KG1 (cell line): ENCODE results near the gene COX10.
"Not testable (repeated sequence)": the region's sequence is repeated elsewhere in the genome, so short reads cannot be mapped to it uniquely, and the experiment has no call there.

Experiments used
- DNase-seq: peaks from one replicate; lab custom pipeline; 2025; lab: John Stamatoyannopoulos, UW

The COX10 gene

DNA sequence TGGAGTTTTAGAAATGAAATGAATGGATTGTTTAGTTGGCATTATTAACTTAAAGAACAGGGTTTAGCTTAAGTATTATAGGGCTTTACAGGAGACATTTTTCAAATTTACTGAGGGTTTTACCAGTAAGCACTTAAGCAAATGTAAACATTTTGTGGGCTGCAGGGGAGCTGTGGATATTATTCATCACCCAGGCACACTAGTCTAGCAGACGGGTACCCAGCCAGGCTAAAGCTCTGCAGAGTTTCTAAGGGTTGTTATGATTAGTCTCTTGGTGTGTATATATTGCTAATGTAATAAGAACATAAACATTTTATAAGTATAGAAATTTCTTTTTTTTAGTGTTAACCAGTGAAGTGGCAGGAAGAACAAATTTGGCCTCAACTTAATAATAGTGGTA lies 110.6 kb downstream of the COX10 start:
- not testable (repeated sequence) for DNase-seq

DNA sequence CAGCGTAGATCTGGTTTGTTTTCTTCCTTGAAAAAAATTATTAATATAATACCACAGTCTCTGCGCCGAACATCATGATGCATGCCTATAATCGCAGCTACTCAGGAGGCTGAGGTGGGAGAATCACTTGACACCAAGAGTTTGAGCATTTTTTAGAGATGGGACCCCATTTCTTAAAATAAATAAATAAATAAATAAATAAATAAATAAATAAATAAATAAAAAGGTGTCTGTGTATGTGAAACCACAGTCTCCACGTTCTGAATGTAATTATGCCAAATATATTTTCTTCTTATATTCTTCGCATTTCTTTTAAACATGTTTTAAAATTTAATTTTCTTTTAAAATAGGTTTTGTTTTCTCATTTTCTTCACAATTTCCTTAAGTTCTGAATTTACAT lies 112.8 kb downstream of the COX10 start:
- DNase-seq: not testable (repeated sequence)

DNA sequence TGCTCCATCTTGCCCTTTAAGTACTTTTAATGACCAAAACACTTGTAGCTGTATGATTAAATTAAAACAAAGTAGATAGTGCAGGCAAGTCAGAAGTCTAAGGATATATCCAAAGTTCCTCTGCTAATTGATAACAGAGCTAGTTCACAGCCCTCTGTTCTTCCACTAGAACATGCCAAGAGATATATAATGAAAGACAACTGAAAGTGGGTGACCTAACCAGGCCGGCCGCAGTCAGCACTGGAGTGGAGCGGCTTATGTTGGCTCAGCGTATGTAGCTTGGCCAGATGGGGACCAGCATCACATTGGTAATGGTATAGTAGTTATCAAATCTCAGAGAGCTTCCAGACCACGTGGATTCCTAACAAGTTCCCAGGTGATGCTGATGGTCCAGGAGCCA lies 115.2 kb downstream of the COX10 start:
- not testable (repeated sequence) for DNase-seq

DNA sequence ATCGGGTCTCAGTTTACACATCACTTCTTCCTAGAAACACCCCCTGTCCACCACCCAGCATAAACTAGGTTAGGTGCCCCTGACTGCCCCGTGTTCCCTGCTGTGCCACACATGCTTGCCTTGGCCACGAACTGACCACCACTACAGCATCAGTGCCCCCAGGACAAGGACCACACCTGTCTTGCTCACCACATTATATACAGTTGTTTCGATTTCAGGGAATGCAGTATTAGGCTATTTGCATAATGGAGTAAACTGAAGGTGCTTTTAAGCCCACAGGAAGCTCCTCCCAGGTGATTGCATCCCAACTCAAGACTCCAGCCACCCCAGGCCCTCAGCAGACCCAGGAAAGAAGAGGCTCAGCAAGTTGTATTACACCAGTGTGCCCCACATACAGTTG lies 117.1 kb downstream of the COX10 start:
- DNase-seq: not testable (repeated sequence)

DNA sequence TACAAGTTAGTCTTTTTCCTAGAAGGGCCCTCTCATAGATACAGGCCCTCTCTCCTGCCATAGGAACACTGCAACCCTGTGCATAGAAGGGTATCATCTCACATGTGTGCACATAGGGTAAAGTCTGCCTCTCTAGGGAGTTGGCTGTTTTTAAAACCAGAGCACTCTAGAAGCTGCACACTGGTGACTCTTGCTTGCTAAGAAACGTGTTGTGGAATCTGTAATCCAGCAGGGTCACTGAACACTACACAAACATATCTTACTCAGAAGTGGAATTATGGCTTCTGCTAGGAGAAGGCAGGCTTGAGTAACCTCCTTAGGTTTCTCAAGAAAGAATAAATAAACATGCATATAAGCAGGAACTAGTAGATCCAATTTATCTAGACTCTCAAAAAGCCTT lies 121.5 kb downstream of the COX10 start:
- DNase-seq: not testable (repeated sequence)

DNA sequence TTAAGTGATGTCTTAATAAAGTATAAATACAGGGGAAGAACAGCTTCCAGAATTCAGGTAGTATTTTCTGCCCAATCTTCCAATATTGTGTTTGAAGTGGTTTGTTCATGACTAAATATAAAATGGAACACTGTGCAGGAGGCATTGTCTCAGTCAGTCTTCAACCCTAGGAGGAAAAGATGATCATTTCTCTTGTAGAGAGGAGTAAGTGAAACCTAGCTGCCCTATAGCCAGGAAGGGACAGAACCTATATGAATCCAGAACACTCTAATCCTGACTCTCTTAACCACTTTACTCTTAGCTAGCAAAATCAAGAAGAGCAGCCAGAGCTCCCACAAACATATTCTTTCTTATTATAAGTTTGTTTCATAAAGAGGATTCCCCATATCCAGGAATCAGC lies 122.2 kb downstream of the COX10 start:
- not testable (repeated sequence) for DNase-seq

DNA sequence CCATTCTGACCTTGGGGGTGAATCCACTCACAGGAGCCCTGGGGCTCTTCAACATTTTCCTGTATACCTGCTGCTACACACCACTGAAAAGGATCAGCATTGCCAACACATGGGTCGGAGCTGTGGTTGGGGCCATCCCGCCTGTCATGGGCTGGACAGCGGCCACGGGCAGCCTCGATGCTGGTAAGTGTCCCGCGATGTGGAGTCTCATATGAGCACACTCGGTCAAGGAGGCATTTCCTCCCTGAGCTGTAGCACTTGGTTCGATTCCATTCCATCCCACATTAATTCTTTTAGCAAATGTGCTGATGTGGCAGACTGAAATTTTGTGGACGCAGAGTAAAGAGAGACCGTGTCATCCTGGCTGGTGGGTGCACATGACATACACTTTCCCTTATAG lies 122.7 kb downstream of the COX10 start:
- not testable (repeated sequence) for DNase-seq

DNA sequence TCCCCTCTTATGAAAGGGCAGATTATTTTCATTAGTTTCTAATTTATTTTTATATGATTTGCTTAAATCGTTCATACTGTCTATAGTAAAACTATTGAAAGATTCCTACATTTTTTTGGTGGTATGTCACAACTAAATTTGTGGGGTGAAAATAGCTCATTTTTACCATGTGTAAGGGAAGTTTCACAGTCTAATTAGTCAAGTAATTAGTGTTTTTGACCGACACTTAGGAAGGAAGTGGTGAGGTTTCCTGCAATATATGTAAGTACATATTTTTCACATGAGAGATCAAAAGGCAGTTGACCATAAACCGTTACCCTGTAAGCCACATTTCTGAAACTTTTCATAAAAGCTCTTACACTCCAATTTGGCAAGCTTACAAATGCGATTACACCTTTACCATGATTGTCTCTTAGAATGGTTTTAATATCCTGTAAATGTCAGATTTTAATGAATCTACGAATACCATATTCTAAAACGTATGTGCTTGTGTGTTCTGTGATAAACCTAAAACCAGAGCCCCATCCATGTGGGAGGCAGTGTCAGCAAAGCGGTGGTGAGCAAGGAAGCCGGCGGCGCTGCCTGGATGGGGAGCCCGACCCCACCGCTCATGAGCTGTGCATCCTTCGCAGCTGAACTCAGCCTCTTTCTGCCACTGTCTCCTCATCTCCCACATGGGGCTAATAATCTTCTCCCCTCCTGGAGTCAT lies 123.5 kb downstream of the COX10 start:
- DNase-seq: not testable (repeated sequence)

DNA sequence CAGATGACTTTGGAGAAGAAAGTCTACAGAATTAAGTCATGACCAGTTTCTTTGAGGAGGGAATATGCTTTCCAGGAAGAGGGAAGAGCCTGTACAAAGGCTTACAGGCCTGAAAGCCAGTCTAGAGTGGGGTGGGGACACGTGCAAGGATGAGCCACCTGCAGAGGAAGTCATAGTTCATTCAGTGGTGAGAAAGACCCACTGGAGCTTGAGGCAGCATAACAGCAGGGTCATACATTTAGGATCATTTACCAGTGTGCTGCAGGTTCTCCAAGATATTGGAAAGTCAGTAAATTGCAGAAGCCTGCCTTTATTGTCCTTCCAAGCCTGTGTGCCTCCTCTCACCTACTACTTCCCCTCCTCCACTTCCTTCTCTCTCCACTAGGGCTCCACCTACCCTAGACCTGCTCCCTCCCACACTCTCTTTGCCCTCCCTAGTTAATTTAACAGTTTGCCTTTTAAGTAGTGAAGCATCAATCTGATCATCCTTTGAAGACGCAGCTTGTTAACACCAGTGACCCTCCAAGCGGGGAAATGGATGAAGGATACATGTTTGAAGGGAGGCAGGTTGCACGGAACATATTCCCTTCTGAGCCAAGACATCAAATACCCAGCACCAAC lies 127.2 kb downstream of the COX10 start:
- DNase-seq: no peak

DNA sequence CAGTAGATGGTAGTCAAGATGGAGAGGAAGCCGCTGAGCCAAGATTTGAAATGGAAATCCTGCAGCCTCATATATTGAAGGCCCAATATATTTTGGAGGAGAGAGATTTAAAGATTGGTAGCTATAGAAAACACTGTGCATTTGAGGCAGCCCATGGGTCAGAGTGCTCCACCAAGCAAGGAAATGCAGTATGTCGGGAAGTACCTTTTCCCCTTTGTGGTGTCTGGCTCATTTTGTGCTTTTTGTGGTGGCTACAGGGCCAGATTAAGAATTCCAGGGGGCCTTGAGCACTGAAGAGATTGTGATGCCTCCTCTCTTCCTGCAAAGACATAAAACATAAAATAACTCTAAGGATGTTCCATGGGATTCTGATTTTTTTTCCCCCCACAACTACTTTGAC lies 127.8 kb downstream of the COX10 start:
- no peak for DNase-seq

DNA sequence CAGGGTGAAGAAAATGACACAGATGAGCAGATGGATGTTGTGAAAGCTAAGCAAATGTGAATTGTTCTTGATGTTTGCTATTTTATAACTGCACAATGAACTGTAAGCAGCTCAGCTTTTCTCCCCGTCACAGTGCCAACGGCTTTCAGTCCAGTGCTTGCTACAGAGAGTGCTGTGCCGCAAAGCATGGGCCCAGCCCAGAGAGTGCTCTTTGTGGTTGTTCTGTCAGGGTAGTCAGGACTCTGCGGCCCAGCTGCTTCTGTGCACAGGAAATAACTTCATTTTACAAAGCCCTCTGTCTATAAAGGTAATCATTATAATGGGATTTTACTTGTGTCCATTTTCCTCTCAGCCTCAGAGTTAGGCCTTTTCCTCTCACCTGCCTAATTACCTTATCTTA lies 128.3 kb downstream of the COX10 start:
- no peak for DNase-seq

DNA sequence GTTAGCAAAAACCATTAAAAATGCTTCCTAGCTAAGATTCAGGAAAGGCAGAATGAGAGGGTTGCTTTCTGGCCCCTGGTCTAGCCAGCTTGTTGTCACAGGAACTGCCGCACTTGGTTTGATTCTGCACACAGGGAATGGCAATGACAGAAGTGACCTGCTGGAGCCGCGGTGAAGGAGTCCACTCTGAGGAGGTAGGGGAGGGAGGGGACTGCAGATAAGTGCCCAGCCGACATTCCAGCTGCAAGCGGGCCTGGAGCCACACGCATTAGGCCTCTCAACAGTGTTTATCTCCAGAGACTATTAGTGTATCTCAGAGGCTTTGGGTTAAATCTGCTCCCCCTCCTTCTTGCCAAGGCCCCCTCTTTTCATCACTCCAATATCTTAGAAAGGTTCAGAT lies 128.7 kb downstream of the COX10 start:
- DNase-seq: no peak

DNA sequence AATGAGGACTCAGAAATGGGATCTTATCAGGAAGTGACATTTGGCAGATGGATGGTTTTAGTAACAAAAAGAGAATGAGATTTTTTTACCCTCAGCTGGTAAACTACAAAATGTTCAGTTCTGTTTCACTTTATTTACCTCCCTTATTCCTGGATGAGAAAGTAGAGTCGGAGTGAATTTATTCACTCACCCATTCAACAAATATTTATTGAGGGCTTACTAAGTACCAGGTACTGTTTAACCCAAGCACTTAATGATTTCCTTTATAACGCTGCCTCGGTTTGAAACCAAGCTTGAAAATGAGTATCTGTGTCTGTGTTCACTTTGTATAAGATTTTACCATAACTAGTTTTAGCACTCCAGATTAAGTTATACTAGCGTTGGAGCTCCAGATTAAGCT lies 129.3 kb downstream of the COX10 start:
- no peak for DNase-seq

DNA sequence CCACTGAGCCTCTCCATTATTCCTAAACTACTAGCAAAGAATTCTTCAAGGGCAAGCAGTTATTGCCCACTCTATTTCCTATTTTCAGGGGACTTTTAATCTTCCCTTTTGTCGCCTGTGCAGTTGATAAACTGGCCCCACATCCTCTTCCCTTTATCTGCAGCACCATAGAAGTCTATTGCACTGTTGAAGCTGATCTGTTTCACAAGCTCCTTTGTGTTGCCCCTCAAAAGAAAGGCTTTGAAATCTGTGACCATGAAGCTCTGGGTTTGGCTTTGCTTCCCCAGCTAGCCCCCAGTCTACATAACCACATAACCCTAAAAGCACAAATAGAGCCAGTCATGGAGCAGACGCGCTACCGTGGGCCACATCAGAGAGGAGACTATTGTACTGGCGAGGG lies 130.3 kb downstream of the COX10 start:
- DNase-seq: no peak

DNA sequence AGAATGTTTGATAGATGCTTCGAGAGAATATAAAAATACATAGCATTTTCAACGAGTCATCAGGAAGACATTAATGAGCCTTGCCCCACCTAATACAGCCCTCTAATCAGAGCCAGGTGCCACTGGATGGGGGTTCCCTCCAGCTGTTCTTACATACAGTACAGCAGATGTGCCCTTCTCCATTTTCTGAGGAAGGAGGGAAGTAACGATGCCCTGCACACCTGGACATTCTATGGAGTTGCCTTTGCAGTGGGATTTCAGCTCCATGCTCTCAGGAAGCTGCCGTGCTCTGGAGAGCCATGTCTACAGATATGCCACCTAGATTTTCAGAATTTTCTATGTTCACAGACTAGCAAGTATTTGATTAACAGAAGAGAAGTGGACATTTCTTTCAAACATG lies 131.1 kb downstream of the COX10 start:
- no peak for DNase-seq

DNA sequence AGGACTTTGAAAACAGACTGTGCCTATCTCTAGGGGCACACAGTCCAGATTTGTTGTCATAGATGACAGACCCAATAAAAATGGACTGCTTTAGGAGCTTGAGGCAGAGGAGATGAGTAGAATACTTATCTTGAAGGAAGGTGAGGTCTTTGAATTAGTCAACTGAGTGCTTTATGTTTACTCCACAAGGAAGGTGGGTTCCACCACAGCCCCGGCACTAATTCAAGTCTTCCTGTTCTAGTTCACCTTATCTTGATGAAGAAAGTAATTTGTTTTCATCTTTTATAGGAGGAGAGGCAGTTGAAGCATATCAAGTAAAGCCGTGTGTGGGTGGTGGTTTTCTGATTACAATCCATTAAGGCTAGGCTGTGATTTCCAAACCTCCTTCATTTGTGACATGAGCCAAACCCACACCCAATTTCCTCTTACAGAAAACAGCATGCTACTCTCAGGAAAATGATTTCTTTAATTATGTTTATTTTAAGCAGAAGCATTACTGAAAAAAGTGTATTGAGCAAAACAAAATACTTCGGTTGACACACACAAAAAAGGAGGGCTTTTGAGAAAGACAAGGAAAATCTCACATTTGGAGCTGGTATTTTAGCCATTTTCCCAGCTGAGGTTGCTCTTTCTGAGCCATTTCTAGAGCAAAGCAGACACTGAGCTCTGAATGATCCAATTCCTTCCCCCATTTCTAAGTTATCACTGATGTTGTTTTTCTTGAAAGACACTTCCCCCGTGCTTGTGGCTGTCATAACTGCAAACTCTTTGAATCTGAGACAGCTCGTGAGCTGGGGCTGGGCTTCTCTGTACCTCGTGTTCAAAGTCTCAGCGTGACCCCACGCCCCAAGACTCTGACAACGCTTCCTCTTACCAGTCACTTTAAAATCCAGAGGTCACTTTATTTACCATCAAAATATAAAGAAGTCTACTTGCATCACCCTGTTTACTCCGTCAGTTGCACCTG lies 132.0 kb downstream of the COX10 start:
- no peak for DNase-seq

DNA sequence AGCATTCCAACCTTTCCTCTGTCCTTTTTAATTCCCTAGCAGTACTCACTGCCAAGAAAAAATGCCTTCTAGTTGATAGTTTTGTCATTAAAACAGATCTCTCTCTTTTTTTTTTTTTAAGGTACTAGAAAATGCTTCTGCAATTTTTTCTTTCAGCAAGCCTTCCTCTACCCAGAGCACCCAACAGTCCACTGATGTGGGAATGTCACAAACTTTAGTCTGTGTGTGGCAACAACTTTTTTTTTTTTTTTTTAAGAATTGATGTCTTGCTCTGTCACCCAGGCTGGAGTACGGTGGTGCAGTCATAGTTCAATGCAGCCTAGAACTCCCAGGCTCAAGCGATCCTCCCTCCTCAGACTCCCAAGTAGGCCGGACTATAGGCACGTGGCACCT lies 132.7 kb downstream of the COX10 start:
- no peak for DNase-seq

DNA sequence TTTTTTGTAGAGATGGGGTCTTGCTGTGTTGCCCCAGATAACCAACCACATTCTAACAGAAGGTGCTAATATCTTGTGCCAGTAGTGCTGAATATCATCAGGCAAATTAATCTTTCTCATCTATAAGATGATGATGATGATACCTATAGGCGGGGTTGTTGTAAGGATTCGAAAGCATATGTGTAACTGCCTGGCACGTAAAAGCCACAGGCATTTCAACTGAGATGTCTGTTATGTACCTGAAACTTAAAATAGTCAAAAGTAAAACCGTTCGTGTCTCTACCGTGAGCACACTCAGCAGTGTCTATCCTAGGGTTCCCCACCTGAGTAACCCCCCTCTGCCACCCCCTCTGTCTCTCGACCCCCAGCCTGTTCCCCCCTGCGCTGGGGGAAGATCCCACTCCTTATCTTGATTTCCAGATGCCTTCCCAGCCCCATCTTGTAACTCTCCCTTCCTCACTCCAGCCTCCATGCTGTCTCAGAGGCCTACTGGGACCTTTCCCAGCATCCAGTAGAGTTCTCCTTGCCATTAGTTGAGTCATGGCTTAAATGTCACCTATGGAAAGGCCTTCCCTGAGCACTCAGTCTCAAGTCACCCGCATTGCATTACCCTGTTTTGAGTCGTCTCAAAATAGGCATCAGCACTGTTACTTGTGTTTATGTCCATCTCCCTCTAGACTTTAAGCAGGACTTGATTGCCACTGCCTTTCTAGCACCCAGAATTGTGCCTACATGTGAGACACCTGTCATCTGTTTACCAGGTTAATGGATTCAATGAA lies 133.3 kb downstream of the COX10 start:
- DNase-seq: no peak

DNA sequence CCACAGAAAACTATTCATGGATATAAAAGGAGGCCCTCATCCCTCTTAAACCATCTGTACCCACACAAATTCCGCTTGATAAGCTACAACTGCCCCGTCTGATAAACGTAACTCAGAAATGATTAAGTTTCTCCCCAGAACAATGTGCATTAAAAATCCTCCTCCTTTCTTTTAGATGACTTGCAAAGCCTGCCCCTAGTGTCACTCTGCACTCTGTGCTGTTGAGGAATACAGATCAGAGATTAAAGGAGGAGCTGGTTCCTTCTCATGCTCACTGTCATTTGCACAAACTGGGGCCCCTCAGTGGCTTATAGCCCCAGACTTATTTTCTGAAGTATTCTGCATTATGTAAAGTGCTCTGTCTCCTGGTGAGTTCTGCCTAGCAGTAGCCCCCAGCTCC lies 134.1 kb downstream of the COX10 start:
- no peak for DNase-seq

DNA sequence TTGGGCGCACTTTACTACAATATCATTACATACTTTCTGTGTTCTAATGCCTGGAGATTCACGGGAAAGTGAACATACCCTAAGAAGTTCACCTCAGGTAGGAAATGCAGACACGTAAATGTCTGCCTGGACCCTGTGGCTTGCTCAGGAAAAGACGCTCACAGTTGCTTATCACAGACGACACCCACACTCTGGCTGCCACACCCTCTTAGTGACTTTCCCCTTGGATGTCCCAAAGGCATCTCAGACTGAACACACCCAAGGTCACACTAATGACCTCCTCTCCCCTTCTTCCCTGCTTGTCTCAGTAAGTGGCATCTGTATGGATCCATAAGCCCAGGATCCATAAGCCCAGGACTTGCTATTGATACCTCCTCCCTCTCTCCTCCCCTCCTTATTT lies 134.8 kb downstream of the COX10 start:
- DNase-seq: no peak

DNA sequence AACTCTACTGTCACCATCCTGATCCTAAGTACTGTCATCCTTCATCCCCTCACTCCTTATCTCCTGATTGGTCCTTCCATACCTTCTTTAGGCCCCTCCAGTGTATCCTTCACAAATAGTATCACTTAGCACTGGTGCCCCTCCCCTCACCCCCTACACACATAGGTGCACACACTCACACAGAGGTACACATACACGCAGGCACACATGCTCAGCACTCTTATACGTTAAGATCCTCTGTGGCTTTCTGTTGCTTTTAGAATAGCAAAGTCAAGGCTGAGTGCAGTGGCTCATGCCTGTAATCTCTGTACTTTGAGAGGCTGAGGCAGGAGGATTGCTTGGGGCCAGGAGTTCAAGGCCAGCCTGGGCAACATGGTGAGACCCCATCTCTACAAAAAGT lies 135.2 kb downstream of the COX10 start:
- DNase-seq: no peak

DNA sequence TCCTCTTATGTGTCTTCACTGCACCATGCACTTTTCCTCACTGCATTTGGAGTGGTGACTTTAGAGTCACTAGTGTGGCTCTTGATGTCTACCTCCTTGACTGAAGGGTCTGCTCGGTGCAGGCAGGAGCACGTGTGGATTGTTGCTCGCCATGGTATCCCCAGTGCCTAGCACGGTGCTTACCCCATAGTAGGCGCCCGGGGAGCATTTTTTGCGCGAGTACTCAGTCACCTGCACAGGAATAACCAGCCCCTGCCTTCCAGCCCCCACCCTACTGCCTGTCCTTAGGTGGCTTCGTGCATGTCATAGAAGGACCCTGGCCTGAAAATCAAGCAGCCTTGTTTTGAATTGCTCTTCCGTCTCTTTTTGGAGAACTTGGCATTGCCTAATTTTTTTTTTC lies 136.1 kb downstream of the COX10 start:
- DNase-seq: no peak
